Measurements from ENCODE around the gene ZNF750.

- TF ChIP-seq CTCF (IDR thresholded peaks at IDR 0.05; ENCODE audit: insufficient read depth, low read depth, low read length) (no peak), EZH2 (IDR thresholded peaks at IDR 0.05; ENCODE audit: insufficient read depth, low read length) (no peak)
Measured at GRCh38 chr17:82863383-82863940, 23.6 kb upstream of the ZNF750 start.
